ENCODE results near the gene DACT3.
"Not testable (repeated sequence)": the region's sequence is repeated elsewhere in the genome, so short reads cannot be mapped to it uniquely, and the experiment has no call there.

The DACT3 gene

GRCh38 chr19:46634045-46634655 is 26.8 kb downstream of the DACT3 start:
- peak; percentile 92 for DNase-seq (ENCODE audit: low read depth)

- no peak for DNase-seq (ENCODE audit: low read depth)
These were observed 27.9 kb downstream of the DACT3 start for GRCh38 chr19:46633130-46633529.

GRCh38 chr19:46631481-46631880 is 29.5 kb downstream of the DACT3 start:
- DNase-seq (ENCODE audit: low read depth): no peak

GRCh38 chr19:46630586-46631205 is 30.3 kb downstream of the DACT3 start:
- DNase-seq (ENCODE audit: low read depth): no peak

- no peak for DNase-seq (ENCODE audit: low read depth)
These were observed 31.4 kb downstream of the DACT3 start for GRCh38 chr19:46629546-46630025.

GRCh38 chr19:46628970-46629369 is 32.0 kb downstream of the DACT3 start:
- DNase-seq (ENCODE audit: low read depth): not testable (repeated sequence)

GRCh38 chr19:46626446-46626845 is 34.5 kb downstream of the DACT3 start:
- no peak for DNase-seq (ENCODE audit: low read depth)

- DNase-seq (ENCODE audit: low read depth): no peak
These were observed 35.3 kb downstream of the DACT3 start for GRCh38 chr19:46625731-46626130.

GRCh38 chr19:46624958-46625661 is 35.9 kb downstream of the DACT3 start, which contains the start of gene PTGIR:
TSS of gene PTGIR (minus strand) at chr19:46625089. CDS start at chr19:46624225, 864 bp downstream.
- DNase-seq (ENCODE audit: low read depth): no peak

GRCh38 chr19:46623915-46624502 is 37.0 kb downstream of the DACT3 start:
- no peak for DNase-seq (ENCODE audit: low read depth)

GRCh38 chr19:46622118-46622446 is 38.9 kb downstream of the DACT3 start:
- DNase-seq (ENCODE audit: low read depth): no peak

- DNase-seq (ENCODE audit: low read depth): no peak
These were observed 39.5 kb downstream of the DACT3 start for GRCh38 chr19:46621191-46622117.

GRCh38 chr19:46620716-46621115 is 40.3 kb downstream of the DACT3 start:
- no peak for DNase-seq (ENCODE audit: low read depth)

- no peak for DNase-seq (ENCODE audit: low read depth)
These were observed 40.7 kb downstream of the DACT3 start for GRCh38 chr19:46620267-46620666.

- no peak for DNase-seq (ENCODE audit: low read depth)
These were observed 42.2 kb downstream of the DACT3 start for GRCh38 chr19:46618670-46619231.

GRCh38 chr19:46617601-46618000 is 43.4 kb downstream of the DACT3 start:
- DNase-seq (ENCODE audit: low read depth): no peak

- no peak for DNase-seq (ENCODE audit: low read depth)
These were observed 44.2 kb downstream of the DACT3 start for GRCh38 chr19:46616631-46617322.

- no peak for DNase-seq (ENCODE audit: low read depth)
These were observed 45.0 kb downstream of the DACT3 start for GRCh38 chr19:46615966-46616365.

GRCh38 chr19:46614114-46614722 is 46.8 kb downstream of the DACT3 start:
- peak; percentile 70 for DNase-seq (ENCODE audit: low read depth)

- DNase-seq (ENCODE audit: low read depth): no peak
These were observed 47.5 kb downstream of the DACT3 start for GRCh38 chr19:46613525-46613924.

All from activated T-cell treated with anti-CD3 and anti-CD28 coated beads for 24 hours (primary cell).